Ecto neural progenitor cell (in vitro differentiated cells): ENCODE results near the gene TBC1D5.
A peak's percentile ranks its signal among the peaks of the same experiment; 100 is the strongest.

ENCODE experiments used
- DNase-seq: peaks from one replicate; pipeline ENCODE4 v3.0.0-alpha.2; 2018; ENCODE audit warnings: low spot score

The TBC1D5 gene

GRCh38 chr3:17132286-17133115 is 609.9 kb downstream of the TBC1D5 start:
- DNase-seq: no peak

DNA sequence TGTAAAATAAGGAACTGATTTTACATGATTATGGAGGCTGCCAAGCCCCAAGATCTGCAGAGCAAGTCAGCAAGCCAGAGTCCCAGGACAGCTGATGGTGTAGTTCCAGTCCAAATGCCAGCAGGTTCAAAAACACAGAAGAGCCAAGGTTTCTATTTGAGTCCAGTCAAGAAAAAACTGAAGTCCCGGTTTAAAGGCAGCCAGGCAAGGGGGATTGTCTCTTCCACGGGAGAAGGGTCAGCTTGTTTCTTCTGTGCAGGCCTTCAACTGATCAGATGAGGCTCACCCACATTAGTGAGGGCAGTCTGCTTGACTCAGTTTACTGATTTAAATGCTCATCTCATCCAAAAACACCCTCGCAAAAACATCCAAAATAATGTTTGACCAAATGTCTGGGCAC is 611.5 kb downstream of the TBC1D5 start:
- DNase-seq: peak; percentile 14

DNA sequence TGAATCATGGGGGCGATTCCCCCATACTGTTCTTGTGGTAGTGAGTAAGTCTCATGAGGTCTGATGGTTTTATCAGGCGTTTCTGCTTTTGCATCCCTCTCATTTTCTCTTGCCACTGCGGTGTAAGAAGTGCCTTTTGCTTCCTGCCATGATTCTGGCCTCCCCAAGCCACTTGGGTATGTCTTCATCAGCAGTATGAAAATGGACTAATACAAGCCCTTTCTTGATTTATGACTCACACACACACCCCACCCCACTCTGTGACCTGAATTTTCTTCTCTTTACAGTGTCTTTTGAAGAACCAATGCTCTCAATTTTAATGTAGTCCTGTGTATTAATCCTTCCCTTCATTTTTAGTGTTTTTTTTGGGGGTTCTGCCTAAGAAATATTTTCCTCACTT is 612.9 kb downstream of the TBC1D5 start:
- peak; percentile 3 for DNase-seq

DNA sequence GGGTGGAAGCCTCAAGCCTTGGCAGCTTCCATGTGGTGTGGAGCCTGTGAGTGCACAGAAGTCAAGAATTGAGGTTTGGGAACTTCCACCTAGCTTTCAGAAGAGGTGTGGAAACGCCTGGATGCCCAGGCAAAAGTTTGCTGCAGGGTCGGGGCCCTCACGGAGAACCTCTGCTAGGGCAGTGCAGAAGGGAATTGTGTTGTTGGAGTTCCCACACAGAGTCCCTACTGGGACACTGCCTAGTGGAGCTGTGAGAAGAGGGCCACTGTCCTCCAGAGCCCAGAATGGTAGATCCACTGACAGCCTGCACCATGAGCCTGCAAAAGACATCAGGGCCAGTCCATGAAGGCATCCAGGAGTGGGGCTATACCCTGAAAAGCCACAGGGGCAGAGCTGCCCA is 613.8 kb downstream of the TBC1D5 start:
- peak; percentile 7 for DNase-seq

DNA sequence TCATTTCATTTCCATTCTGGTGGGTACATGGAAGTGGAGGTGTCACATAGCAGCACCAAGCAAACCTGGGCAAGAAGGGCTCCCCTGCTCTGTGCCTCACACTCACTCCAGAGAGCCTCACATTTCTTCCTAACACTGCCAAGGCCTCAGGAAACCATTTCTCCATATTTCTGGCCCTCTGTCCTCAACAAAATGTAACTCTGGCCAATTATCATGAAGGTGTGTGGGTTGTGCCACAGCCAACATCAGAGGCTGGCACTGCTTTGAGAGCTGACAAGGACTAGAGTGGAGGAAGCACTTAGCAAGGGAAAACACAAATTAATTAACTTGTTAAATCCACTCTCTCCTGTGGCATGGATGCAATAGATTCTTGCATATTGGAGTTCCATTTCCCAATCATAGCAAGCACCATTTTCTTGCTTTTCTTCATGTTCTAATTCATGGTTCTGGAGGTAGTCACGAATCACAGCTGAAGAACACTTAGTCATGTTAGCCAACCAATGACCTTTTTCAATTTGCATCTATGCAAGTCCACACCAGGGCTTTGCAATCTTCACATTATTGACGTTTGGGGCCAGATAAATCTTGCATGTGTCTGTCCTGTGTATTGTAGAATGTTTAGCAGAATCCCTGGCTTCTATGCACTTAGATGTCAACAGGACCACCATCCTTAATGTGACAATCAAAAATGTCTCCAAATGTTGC is 616.5 kb downstream of the TBC1D5 start:
- DNase-seq: no peak

- no peak for DNase-seq
Observed at GRCh38 chr3:17122758-17123157, 619.7 kb downstream of the TBC1D5 start.

- no peak for DNase-seq
Observed at GRCh38 chr3:17121336-17121735, 621.1 kb downstream of the TBC1D5 start.

DNA sequence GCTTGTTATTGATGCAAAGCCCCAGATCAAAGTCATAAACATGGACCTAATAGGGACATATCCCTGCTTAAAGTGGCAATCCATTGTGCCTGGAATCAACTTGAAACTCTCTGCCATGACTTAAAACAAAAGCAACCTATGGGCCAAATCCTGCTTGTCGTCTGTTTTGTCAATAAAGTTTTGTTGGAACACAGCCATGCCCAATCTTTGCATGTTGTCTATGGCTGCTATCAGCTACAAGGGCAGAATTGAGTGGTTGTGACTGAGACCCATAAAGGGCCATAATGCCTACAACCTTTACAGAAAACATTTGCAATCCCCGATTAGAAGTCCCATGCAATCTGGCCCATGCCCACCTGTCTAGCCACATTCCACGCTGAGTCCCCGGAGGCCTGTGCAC is 622.3 kb downstream of the TBC1D5 start:
- DNase-seq: no peak

GRCh38 chr3:17119201-17120072 is 623.0 kb downstream of the TBC1D5 start:
- DNase-seq: no peak

GRCh38 chr3:17118771-17119170 is 623.7 kb downstream of the TBC1D5 start:
- DNase-seq: no peak

- no peak for DNase-seq
Observed at GRCh38 chr3:17116007-17116600, 626.3 kb downstream of the TBC1D5 start.

DNA sequence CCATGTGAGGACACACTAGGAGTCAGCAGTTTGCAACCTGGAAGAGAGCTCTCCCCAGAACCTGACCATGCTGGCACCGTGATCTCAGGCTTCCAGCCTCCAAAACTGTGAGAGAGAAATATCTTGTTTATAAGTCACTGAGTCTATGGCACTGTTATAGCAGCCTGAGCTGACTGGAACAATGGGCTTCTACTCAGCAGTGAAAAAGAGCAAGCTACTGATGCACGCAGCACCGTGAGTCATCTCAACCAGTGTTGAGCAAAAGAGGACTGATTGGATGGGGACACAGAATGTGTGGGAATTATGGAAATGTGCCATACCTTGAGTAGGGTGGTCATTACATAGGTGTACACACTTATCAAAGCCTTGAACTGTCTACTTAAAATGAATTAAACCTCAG is 627.2 kb downstream of the TBC1D5 start:
- DNase-seq: no peak

DNA sequence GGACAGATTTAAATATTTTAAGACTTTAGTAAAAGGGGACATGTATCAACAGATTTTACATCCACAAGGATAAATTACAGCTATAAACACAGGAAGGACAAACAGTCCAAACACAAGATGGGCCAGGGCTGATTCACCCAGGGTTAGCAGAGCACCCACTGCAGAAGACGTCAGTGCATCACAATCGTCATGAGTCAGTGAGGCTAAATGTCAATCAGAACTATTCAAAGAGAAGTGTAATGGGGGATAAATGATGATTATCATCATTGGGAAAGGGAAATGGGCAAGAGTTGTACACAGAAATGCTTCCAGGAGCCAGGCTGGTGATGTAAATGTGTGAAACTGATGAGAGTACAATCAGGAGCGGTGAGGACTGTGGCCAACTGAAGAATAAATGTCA is 630.8 kb downstream of the TBC1D5 start:
- DNase-seq: no peak

DNA sequence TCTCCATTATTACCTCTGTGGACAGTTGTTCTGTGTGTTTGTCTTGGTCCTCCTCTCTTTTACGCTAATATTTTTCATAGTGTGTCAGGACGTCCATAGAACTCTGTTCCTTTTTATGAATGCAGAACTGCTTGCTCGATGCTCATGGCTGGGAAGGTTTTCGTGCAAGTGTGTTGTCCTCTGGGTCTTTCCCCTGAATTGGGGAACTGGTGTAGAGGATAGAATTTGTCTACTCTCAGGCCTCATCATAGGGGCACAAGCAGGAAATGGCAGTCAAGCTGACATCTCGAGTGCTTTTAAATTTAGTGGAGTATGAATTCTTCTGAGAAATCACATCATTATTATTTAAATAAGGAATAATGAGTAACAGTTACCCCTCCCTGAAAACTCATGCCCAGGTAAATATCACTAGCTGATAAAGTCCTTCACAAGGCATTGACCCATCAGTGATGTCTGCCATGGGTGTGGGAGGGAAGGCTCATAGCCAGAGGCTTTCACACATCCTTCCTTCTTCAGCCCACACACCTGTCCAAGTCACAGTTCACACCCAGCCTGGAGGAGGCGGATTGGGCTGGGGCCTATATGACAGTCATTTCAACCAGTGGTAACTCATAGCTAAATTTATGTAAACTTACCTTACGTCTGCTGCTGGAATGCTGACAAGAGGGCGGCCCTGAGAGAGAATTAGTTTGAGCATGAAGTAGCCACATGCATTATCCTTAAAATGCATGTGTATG is 631.6 kb downstream of the TBC1D5 start:
- no peak for DNase-seq
